NCI-H510A treated with DMSO at 0.1 percent for 48 hours (cell line): ENCODE measurements around the gene OR51B4.
"Not testable (repeated sequence)": the region's sequence is repeated elsewhere in the genome, so short reads cannot be mapped to it uniquely, and the experiment has no call there.

Experiments
- DNase-seq: peaks from one replicate; lab custom pipeline; 2025; lab: John Stamatoyannopoulos, UW

OR51B4 gene, protein sequence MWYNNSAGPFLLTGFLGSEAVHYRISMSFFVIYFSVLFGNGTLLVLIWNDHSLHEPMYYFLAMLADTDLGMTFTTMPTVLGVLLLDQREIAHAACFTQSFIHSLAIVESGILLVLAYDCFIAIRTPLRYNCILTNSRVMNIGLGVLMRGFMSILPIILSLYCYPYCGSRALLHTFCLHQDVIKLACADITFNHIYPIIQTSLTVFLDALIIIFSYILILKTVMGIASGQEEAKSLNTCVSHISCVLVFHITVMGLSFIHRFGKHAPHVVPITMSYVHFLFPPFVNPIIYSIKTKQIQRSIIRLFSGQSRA

GRCh38 chr11:5301846-5302245 is at the start of gene OR51B4:
OR51B4 (minus strand) TSS chr11:5301946; CDS start chr11:5301946, 0 bp downstream.
- DNase-seq, result no peak

DNA sequence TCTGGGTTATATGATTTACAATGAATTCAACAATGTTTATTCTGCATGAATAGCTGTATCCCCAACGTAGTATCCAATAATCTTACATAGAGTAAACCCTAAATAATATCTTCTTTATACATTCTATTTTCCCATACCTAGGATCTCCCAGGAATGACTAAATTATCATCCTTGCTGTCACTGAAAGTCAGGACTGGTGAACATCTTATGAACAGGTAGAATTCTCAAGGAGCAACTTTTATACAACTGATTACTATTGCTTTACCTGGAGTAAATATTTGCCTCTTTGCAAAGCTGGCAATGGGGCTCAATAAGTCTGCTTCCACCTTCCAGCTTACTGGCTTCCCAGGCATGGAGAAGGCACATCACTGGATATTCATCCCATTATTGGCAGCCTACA is 49.5 kb upstream of the OR51B4 start, which contains the start of gene OR51B6:
TSS of gene OR51B6 (plus strand) at position 301 of the 400 bp plus-strand sequence. CDS start at position 301, 0 bp downstream.
- DNase-seq, result no peak

DNA sequence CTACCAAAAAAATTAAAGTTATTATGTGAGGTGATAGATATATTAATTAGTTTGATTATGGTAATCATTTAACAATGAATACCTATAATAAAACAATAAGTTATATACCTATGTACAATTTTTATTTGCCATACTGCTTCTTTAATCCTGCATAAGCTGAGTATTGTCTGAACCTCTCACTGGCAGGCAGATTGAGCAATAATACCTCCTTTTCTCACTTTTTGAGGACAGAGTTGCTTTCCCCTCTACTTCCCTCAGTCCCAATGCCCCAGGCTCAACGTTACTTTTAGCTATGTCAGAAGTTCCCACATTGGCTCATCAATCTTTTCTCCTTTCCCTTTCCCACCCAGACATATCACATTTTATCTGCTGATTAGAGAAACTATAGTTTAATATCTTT is 47.8 kb upstream of the OR51B4 start:
- no peak for DNase-seq

DNA sequence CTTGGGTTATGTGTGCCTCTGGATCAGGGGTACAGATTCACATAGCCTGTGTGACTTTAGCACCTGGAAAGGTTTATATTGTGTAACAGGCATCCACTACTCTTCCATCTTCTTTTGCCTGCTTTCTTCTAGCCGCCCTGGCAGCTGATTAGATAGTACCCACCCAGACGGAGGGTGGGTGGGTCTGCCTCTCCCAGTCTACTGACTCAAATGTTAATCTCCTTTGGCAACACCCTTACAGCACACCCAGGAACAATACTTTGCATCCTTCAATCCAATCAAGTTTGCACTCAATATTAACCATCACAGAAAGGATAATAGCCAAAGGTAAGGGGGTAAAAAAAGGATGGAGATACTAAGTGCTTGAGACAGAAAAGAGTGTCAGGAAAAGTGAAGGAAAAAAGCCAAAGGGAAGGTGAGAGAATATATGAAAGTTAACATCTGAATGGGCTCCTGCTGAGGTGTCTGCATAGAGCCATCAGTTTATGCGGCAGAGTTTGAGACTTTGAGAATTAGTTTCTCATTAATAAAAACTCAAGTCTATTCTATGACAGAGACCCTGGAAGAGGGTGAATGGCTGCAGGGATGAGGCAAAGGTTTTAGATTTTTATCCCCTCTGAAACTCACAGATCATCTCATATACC is 46.9 kb upstream of the OR51B4 start:
- no peak for DNase-seq

DNA sequence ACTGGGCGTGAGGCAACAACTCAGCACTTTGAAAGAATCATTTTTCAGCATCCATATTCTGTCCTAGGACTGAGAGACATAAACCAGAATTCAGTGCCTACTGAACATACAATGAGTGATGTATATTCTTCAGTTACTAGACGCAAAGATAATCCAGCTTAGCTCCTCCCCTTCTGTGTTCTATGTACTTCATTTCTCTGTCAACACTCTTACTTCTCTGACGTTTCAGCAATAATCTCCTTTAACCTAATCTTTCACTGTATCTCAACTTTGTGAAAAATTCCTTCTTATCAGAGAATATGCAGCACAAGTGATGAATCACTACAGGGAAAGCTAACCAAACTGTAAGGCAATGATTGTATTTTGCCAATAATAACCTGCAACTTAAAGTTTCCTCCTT is 44.1 kb upstream of the OR51B4 start:
- DNase-seq, result no peak

DNA sequence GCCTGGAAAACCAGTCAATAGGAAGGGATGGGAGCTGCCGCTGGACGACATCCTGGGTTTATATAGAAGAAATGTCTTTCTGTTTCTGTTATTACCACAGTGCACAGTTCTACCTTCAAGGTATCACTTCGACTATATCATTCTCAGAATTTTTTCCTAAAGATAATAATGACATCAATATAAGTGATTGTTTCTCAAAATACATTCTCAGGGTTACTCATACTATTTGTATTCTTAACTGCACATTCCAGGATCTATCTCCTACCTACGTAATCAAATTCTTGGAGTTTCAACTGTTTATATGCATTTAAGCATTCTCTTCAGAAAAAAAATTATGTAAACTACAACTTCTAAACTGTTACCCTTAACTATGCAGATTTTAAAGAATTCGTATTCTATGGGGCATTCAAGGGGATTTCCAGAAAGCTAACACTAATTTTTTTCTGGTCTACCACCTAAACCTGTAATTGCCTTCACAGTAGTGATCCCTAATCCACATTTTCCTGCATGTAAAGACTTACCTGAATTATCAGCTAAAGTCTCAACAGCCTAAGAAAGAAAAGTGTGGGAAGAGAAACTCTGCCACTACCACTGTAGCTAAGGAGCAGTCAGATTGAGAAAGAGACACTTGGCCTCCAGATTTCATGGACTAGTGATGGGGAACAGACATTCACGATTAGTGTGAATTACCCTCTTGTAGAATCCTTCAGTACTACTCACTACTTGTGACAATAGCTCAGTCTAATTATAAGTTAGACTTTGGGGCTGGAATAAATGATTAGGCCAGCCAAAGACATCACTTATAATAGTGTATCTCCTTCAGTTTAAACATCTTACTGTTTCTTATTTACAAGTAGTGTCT is 42.0 kb upstream of the OR51B4 start, which contains the start of gene OR51B5:
TSS of gene OR51B5 (minus strand) at position 51 of the 862 bp plus-strand sequence. CDS start at position 51, 0 bp downstream.
- DNase-seq, result no peak

DNA sequence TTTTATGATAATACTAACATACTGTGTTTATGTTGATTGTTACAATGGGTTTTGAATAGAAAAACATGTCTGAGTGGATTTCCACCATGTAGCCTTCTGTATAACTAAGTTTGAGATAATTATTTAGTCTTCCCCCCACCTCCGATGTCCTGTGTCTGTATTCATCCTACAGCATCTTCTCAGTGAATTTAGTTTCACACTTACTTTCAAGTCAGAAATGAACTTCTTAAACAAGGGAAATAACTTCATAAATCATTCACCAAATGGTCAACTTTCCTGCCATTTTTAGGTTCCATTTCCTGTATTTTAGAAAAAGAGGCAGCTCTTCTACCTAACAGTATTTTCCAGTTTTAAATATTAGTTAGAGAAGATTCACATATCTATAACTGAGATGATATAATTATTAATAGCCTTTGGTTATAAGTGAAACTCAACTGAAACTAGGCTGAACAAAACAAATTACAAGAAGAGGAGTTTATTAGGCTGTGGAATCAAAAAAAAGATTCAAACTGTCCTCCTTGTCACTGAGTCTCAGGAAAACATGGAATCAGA is 38.1 kb upstream of the OR51B4 start:
- DNase-seq, result no peak

- DNase-seq, result not testable (repeated sequence)
Measured at GRCh38 chr11:5337253-5337652, 35.5 kb upstream of the OR51B4 start.

GRCh38 chr11:5336331-5336730 is 34.6 kb upstream of the OR51B4 start:
- DNase-seq, result no peak

GRCh38 chr11:5335170-5335569 is 33.4 kb upstream of the OR51B4 start:
- no peak for DNase-seq

DNA sequence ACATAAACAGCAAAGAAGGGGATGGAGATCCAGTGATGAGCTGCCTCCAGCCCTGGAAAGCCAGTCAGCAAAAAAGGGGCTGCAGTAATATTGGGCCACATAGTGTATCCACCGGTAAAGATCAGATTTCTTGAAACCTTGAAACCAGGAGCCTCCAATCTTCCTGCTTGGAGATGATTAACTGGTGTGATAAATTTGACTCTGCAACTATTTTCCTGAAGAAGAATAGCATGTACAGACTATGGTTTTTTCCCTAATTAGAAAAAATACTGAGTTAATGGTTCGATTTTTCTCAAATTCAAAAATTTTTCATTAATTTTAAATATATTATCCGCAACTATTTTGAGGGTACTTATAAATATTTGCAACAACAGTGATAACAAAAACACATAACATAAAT is 22.5 kb upstream of the OR51B4 start, which contains the start of gene OR51B2:
TSS of gene OR51B2 (minus strand) at position 101 of the 400 bp plus-strand sequence. CDS start at position 101, 0 bp downstream.
- DNase-seq, result no peak

DNA sequence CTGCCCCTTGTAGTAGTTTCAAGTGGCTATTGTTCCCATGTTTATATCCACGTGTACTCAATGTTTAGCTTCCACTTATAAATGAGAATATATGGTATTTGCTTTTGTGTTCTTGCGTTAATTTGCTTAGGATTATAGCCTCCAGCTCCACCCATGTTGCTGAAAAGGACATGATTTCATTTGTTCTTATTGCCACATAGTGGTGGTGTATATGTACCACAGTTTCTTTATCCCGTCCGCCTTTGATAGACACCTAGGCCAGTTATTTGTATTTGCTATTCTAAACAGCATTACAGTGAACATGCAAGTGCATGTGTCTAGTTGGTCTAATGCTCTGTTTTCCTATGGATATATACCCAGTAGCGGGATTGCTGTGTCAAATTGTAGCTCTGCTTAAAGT is 15.5 kb upstream of the OR51B4 start:
- no peak for DNase-seq

GRCh38 chr11:5313326-5314023 is 11.7 kb upstream of the OR51B4 start:
- DNase-seq, result not testable (repeated sequence)

GRCh38 chr11:5310423-5310822 is 8.7 kb upstream of the OR51B4 start:
- no peak for DNase-seq

DNA sequence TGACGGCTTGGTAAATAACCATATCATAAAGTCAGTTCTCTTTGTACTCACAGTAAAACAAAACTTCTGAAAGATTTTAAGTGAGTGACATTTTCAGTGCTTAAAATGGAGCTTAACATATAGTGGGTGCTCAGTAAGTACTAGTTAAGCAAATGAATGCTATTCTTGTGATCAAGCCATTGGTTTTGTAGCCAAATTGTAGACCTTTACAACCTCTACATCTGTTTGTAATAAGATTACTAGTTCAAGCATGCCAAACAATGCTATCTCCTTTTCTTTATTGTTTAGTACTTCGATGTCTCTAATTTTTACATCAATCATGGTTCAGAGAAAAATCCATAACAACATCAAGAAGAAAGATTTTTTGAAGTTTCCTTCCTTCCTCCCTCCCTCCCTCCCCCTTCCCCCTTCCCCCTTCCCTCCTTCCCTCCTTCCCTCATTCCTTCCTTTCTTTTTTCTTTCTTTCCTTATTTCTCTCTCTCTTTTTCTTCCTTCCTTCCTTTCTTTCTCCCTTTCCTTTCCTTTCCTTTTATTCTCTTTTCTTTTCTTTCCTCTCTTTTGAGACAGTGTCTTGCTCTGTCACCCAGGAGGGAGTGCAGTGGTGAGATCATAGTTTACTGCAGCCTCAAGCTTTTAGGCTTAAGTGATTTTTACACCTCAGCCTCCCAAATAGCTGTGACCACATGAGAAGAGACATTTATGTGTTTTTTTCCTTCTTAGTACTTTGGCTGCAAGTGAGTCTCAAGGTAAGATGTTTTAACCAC is 5.7 kb upstream of the OR51B4 start:
- no peak for DNase-seq

GRCh38 chr11:5304046-5304445 is 2.3 kb upstream of the OR51B4 start:
- DNase-seq, result no peak

- no peak for DNase-seq
Measured at GRCh38 chr11:5303626-5304025, 1.9 kb upstream of the OR51B4 start.

DNA sequence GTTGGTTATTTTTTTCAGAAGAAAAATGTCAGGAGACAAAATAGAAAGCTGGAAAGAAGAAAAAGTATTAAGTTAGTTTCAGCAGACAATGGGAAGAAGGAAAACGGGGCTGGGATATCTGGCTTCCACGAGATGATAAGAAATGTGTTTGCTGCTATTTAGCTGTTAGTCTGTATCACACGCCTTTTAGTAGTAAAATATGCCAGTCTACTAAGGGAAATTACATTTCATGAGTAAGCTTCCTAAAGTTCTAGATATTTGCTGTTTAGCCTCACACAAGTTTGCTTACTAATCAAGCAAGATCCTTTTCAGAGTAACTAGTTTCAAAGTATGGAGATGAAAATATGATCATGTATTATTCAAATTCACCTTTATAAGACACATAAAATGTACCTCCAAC is 1.5 kb downstream of the OR51B4 start:
- no peak for DNase-seq

DNA sequence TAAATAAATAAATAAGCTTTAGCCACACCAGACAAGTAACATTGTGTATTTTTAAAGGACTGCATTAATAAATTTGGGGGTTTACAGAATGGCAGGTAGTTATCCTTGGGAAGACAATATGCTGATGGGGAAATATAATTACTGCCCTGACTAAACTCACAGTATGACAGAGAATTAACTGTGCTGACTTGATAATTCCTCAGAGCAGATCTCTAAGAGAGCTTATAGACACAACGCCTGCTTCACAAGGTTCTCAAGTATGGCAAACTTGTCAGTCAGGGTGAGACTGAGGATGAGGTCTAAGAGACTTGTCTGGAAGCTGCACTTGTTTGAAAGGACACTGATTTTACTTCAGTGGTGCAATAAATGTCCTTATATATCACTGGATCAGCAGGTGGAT is 3.3 kb downstream of the OR51B4 start:
- DNase-seq, result no peak

GRCh38 chr11:5297721-5298323 is 3.9 kb downstream of the OR51B4 start:
- DNase-seq, result no peak
